GM12878 (cell line): ENCODE measurements around the gene ECSIT. TPM values are rescaled to one million over a fixed set of nuclear protein-coding genes. Genes with fewer than 3 reads are reported as not detected.

Experiments
- ATAC-seq: fragments of 200-7000 bp; cut with Tn5 transposase; 3 replicates; pipeline ENCODE4 v1.9.1; 2020; ENCODE audit warnings: mild to moderate bottlenecking, moderate library complexity
- BruUV-seq: library from RNA; stranded (reverse); fragments of 400-500 nt; replicated peaks from 2 replicates; lab custom pipeline; 2021; lab: Mats Ljungman, UMichigan
- CTCF ChIA-PET: fragments of 300-600 bp; sonication (Branson Sonifier 250); formaldehyde crosslinking; extraction: SDS; loops from one replicate; lab custom pipeline; 2021; ENCODE audit warnings: inconsistent platforms; lab: Yijun Ruan, JAX
- POLR2A ChIA-PET: fragments of 350-600 bp; formaldehyde crosslinking; extraction: SDS; loops from one replicate; lab custom pipeline; 2021; ENCODE audit warnings: inconsistent platforms; lab: Charles Lee
- RAD21 ChIA-PET: fragments of 300-600 bp; sonication (Branson Sonifier 250); formaldehyde crosslinking; loops from one replicate; lab custom pipeline; 2023; ENCODE audit warnings: antibody characterized with exemption; ENCODE audit not compliant: unreplicated experiment; lab: Charles Lee
- SMC1A ChIA-PET: fragments of 300-600 bp; sonication (Branson Sonifier 250); formaldehyde crosslinking; loops from one replicate; lab custom pipeline; 2023; ENCODE audit not compliant: unreplicated experiment, uncharacterized antibody; lab: Charles Lee
- DNase-seq: peaks from one replicate; pipeline ENCODE4 v3.0.0-alpha.2; 2011; ENCODE audit warnings: low read depth, low spot score
- FAIRE-seq: peaks from 3 replicates; lab custom pipeline; 2011; peaks lifted over from hg19 to GRCh38; lab: Jason Lieb, UNC
- H2AFZ ChIP-seq: 2 replicates; pipeline ENCODE4 v1.6.0; 2011; ENCODE audit warnings: low read depth, low read length, control low read depth; ENCODE audit not compliant: control insufficient read depth
- H3K27ac ChIP-seq: 2 replicates; pipeline ENCODE4 v1.5.1; 2011; ENCODE audit warnings: control low read depth; ENCODE audit not compliant: control insufficient read depth, insufficient read depth
- H3K27me3 ChIP-seq, 2 experiments: replicated peaks in 1 of 2; 2 replicates each; pipeline versions ENCODE4 v1.6.0 to v1.6.1; 2011; ENCODE audit warnings: low read length in 1 of 2; ENCODE audit not compliant: control insufficient read depth in 2 of 2, insufficient read depth in 2 of 2
- H3K36me3 ChIP-seq, 2 experiments: 2 replicates each; pipeline ENCODE4 v1.5.1; 2011; ENCODE audit warnings: low read length in 1 of 2; ENCODE audit not compliant: control insufficient read depth in 2 of 2, insufficient read depth in 2 of 2
- H3K4me1 ChIP-seq: 2 replicates; pipeline ENCODE4 v1.6.1; 2011; ENCODE audit warnings: mild to moderate bottlenecking, low read length, moderate library complexity, mixed read lengths; ENCODE audit not compliant: control insufficient read depth, insufficient read depth
- H3K4me2 ChIP-seq: 2 replicates; pipeline ENCODE4 v1.6.0; 2011; ENCODE audit warnings: control low read depth; ENCODE audit not compliant: control insufficient read depth, insufficient read depth
- H3K4me3 ChIP-seq: fragments of 200-600 bp; sonication (generic); 2 replicates; pipeline ENCODE4 v1.5.1; 2016
- H3K79me2 ChIP-seq: 2 replicates; pipeline ENCODE4 v1.6.0; 2011; ENCODE audit warnings: low read length; ENCODE audit not compliant: control insufficient read depth, insufficient read depth
- H3K9ac ChIP-seq: 2 replicates; pipeline ENCODE4 v1.8.0; 2011; ENCODE audit warnings: low read length, control low read depth, mixed read lengths; ENCODE audit not compliant: control insufficient read depth, insufficient read depth
- H3K9me3 ChIP-seq: replicated peaks from 3 replicates; pipeline ENCODE4 v1.5.1; 2011; ENCODE audit warnings: mild to moderate bottlenecking, low read length; ENCODE audit not compliant: control insufficient read depth, insufficient read depth
- H4K20me1 ChIP-seq: 2 replicates; pipeline ENCODE4 v1.6.0; 2011; ENCODE audit not compliant: control insufficient read depth, insufficient read depth
- ATF7 ChIP-seq: fragments of 450-650 bp; IDR thresholded peaks from 2 replicates; pipeline ENCODE4 v1.6.1; 2016; ENCODE audit warnings: low read depth, mild to moderate bottlenecking
- CBFB ChIP-seq: IDR thresholded peaks from 2 replicates; pipeline ENCODE4 v1.6.1; 2016; ENCODE audit warnings: antibody characterized with exemption, low read depth
- CHD1 ChIP-seq: IDR thresholded peaks from 2 replicates; pipeline ENCODE4 v1.6.1; 2012; ENCODE audit warnings: low read depth, low read length, improper control_type of control experiment
- CREB1 ChIP-seq: IDR thresholded peaks from 2 replicates; pipeline ENCODE4 v1.6.1; 2012; ENCODE audit warnings: low read depth, mild to moderate bottlenecking, inconsistent platforms
- DPF2 ChIP-seq: fragments of 450-650 bp; IDR thresholded peaks from 2 replicates; pipeline ENCODE4 v1.6.1; 2017; ENCODE audit warnings: mild to moderate bottlenecking
- NRF1 ChIP-seq: conservative IDR thresholded peaks from 2 replicates; pipeline ENCODE4 v1.6.1; 2011; ENCODE audit warnings: mild to moderate bottlenecking, low read depth, low read length, improper control_type of control experiment
- SIX5 ChIP-seq: IDR thresholded peaks from 2 replicates; pipeline ENCODE4 v1.6.1; 2011; ENCODE audit warnings: mild to moderate bottlenecking, low read depth, low read length, moderate library complexity; ENCODE audit not compliant: severe bottlenecking
- SPI1 ChIP-seq: IDR thresholded peaks from 2 replicates; pipeline ENCODE4 v1.6.1; 2011; ENCODE audit warnings: low read depth, mild to moderate bottlenecking, low read length, moderate library complexity, borderline replicate concordance; ENCODE audit not compliant: insufficient read depth
- SREBF1 ChIP-seq: IDR thresholded peaks from 2 replicates; pipeline ENCODE4 v1.6.1; 2012; ENCODE audit warnings: mild to moderate bottlenecking, low read length
- TBL1XR1 ChIP-seq: IDR thresholded peaks from 2 replicates; pipeline ENCODE4 v1.6.1; 2012; ENCODE audit warnings: low read depth, low read length, improper control_type of control experiment
- TCF3 ChIP-seq: IDR thresholded peaks from 2 replicates; pipeline ENCODE4 v1.6.1; 2012; ENCODE audit warnings: low read depth, mild to moderate bottlenecking, low read length, borderline replicate concordance; ENCODE audit not compliant: insufficient read depth
- TCF7 ChIP-seq: IDR thresholded peaks from 2 replicates; pipeline ENCODE4 v1.6.1; 2014; ENCODE audit warnings: antibody characterized with exemption, borderline replicate concordance
- ZBED1 ChIP-seq: IDR thresholded peaks from 2 replicates; pipeline ENCODE4 v1.6.1; 2016; ENCODE audit warnings: borderline replicate concordance
- ZNF274 ChIP-seq: IDR thresholded peaks from one replicate; pipeline ENCODE4 v1.8.0; 2011; ENCODE audit not compliant: insufficient read length, insufficient read depth
- whole genome bisulfite sequencing: methylation state at CpG from one replicate; pipeline ENCODE4 v1.1.6; 2016; ENCODE audit warnings: low lambda C conversion rate; ENCODE audit not compliant: insufficient replicate concordance, insufficient coverage; ENCODE audit errors: missing lambda C conversion rate; 5-methylcytosine and 5-hydroxymethylcytosine counted together
- in situ Hi-C: fragments of 300-500 bp; cut with MboI; formaldehyde crosslinking; loops from 9 replicates; pipeline ENCODE4 v1.14.3; 2018; ENCODE audit warnings: mixed read lengths
- intact Hi-C: fragments of 100-400 bp; cut with micrococcal nuclease; formaldehyde crosslinking; loops from one replicate; pipeline ENCODE4 v1.14.2; 2022; ENCODE audit not compliant: unreplicated experiment
- polyA plus RNA-seq, 11 experiments: library from polyadenylated mRNA; depleted of rRNA in 4 of 11; unstranded in 6 of 11; stranded (reverse) in 5 of 11; fragments of >200 nt; fragmentation: Nextera tagmentation in 4 of 11; fragmentation: Illumina TruSeq in 1 of 11; extraction: Ambion mirVana in 4 of 11; extraction: Trizol in 1 of 11; gene quantifications; 1 replicate in 1 of 11; 2 replicates in 10 of 11; pipeline versions ENCODE4 v1.2.1 to v1.2.3, GENCODE V29; 2011 to 2016; ENCODE audit warnings: inconsistent platforms in 2 of 11, missing spikeins in 2 of 11, low read depth in 1 of 11
- total RNA-seq, 4 experiments: library from RNA; depleted of rRNA in 3 of 4; stranded (reverse); fragments of >200 nt in 3 of 4; fragmentation: Illumina TruSeq in 1 of 4; extraction: Trizol in 1 of 4; gene quantifications; 2 replicates each; pipeline versions ENCODE4 v1.2.1 to v1.2.3, GENCODE V29; 2013 to 2021
- TF ChIP-seq, protein P1 (sequence below): fragments of 450-650 bp; IDR thresholded peaks from 2 replicates; pipeline ENCODE4 v1.6.1; 2018; ENCODE audit warnings: mild to moderate bottlenecking, low read depth, moderate library complexity; ENCODE audit not compliant: partially characterized antibody
- TF ChIP-seq, protein P2 (sequence below): IDR thresholded peaks from 2 replicates; pipeline ENCODE4 v1.6.1; 2012; ENCODE audit warnings: low read length, inconsistent platforms
- TF ChIP-seq, protein P3 (sequence below): IDR thresholded peaks from 2 replicates; pipeline ENCODE4 v1.6.1; 2011; ENCODE audit warnings: borderline replicate concordance, low read depth, mild to moderate bottlenecking, moderate library complexity, mixed read lengths, low read length; ENCODE audit not compliant: insufficient read depth; ENCODE audit errors: extremely low read length
- TF ChIP-seq, protein P4 (sequence below): fragments of 450-650 bp; formaldehyde crosslinking; IDR thresholded peaks from 2 replicates; pipeline ENCODE4 v1.4.0; 2022; ENCODE audit warnings: mild to moderate bottlenecking, moderate library complexity

The ECSIT gene
- total and polyA plus RNA-seq, 10 of the 15 experiments (the other 5 are each of a cell fraction or from before 2014, with no cell fraction given), result 1.0 to 59.6 (median 41.3) TPM

DNA sequence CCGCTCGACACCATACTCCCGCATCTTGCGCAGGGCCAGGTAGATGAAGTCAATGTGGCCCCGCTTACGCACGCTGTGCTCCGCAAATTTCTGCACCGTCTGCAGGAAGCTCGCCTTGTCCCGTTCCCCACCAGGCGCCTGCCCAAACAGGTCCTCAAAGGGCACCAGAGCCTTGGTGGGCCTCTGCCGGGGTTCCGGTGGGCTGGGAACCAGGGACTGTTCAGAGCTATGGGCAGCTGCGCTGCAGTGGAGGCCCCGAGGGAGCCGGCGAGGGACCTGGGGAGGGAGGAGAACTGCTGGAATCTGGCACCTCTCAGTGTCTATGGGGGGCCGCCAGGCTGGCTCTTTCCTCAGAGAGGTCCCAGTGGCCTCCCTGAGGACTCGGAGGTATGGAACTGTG is 15.0 kb downstream of the ECSIT start:
- Histone ChIP-seq H3K27me3 (no peaks in the 10 kb centered on the region), H3K9me3 (no peaks in the 10 kb centered on the region), H3K4me3 (no peak overlapping the region), H3K4me2 (no peak overlapping the region), H3K9ac (no peak overlapping the region), H2AFZ (no peak overlapping the region), H4K20me1 (no peaks in the 10 kb centered on the region), H3K36me3 (peaks cover 3% of the 10 kb centered on the region in 2 experiments; a peak in 3 of 4 replicates), H3K27ac (no peak overlapping the region), H3K79me2 (no peaks in the 10 kb centered on the region), H3K4me1 (no peaks in the 10 kb centered on the region)
- no TSS peak for BruUV-seq
- ChIA-PET RAD21 (no interaction called here), CTCF (no interaction called here), POLR2A (interaction anchor here (0.6 kb wide), 1 partner anchor 136 kb away, joined by 3 read pairs; no protein-coding TSS in a partner anchor), SMC1A (no interaction called here)
- WGBS, result 95% methylated on average over 18 of the region's 20 CpGs
- no peak for ATAC-seq
- no peak for DNase-seq
- FAIRE-seq, result no peak
- in situ Hi-C loops (no loop called here), intact Hi-C loops (no loop called here)
- TF ChIP-seq, protein P1, sequence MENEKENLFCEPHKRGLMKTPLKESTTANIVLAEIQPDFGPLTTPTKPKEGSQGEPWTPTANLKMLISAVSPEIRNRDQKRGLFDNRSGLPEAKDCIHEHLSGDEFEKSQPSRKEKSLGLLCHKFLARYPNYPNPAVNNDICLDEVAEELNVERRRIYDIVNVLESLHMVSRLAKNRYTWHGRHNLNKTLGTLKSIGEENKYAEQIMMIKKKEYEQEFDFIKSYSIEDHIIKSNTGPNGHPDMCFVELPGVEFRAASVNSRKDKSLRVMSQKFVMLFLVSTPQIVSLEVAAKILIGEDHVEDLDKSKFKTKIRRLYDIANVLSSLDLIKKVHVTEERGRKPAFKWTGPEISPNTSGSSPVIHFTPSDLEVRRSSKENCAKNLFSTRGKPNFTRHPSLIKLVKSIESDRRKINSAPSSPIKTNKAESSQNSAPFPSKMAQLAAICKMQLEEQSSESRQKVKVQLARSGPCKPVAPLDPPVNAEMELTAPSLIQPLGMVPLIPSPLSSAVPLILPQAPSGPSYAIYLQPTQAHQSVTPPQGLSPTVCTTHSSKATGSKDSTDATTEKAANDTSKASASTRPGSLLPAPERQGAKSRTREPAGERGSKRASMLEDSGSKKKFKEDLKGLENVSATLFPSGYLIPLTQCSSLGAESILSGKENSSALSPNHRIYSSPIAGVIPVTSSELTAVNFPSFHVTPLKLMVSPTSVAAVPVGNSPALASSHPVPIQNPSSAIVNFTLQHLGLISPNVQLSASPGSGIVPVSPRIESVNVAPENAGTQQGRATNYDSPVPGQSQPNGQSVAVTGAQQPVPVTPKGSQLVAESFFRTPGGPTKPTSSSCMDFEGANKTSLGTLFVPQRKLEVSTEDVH, result no peak
- TF ChIP-seq CREB1 (no peak), CHD1 (no peak), TCF7 (no peak), ZNF274 (no peak), SREBF1 (no peak), TCF3 (no peak), CBFB (no peak), SPI1 (no peak), NRF1 (no peak), DPF2 (no peak), ATF7 (no peak), ZBED1 (no peak), SIX5 (no peak), TBL1XR1 (no peak)
- TF ChIP-seq, protein P2, sequence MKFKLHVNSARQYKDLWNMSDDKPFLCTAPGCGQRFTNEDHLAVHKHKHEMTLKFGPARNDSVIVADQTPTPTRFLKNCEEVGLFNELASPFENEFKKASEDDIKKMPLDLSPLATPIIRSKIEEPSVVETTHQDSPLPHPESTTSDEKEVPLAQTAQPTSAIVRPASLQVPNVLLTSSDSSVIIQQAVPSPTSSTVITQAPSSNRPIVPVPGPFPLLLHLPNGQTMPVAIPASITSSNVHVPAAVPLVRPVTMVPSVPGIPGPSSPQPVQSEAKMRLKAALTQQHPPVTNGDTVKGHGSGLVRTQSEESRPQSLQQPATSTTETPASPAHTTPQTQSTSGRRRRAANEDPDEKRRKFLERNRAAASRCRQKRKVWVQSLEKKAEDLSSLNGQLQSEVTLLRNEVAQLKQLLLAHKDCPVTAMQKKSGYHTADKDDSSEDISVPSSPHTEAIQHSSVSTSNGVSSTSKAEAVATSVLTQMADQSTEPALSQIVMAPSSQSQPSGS, result no peak
- TF ChIP-seq, protein P3, sequence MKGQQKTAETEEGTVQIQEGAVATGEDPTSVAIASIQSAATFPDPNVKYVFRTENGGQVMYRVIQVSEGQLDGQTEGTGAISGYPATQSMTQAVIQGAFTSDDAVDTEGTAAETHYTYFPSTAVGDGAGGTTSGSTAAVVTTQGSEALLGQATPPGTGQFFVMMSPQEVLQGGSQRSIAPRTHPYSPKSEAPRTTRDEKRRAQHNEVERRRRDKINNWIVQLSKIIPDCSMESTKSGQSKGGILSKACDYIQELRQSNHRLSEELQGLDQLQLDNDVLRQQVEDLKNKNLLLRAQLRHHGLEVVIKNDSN, result no peak
- TF ChIP-seq, protein P4, sequence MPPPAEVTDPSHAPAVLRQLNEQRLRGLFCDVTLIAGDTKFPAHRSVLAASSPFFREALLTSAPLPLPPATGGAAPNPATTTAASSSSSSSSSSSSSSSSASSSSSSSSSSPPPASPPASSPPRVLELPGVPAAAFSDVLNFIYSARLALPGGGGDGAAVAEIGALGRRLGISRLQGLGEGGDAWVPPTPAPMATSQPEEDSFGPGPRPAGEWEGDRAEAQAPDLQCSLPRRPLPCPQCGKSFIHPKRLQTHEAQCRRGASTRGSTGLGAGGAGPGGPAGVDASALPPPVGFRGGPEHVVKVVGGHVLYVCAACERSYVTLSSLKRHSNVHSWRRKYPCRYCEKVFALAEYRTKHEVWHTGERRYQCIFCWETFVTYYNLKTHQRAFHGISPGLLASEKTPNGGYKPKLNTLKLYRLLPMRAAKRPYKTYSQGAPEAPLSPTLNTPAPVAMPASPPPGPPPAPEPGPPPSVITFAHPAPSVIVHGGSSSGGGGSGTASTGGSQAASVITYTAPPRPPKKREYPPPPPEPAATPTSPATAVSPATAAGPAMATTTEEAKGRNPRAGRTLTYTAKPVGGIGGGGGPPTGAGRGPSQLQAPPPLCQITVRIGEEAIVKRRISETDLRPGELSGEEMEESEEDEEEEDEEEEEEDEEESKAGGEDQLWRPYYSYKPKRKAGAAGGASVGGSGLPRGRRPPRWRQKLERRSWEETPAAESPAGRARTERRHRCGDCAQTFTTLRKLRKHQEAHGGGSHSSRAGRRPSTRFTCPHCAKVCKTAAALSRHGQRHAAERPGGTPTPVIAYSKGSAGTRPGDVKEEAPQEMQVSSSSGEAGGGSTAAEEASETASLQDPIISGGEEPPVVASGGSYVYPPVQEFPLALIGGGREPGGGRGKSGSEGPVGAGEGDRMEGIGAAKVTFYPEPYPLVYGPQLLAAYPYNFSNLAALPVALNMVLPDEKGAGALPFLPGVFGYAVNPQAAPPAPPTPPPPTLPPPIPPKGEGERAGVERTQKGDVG (CRISPR knock-in tag), result no peak
